PFSK-1 (cell line): ENCODE data around the gene TIMP3.

Experiments used
- FOXP2 ChIP-seq: optimal IDR thresholded peaks from 2 replicates; pipeline ENCODE3; 2011; ENCODE audit warnings: borderline replicate concordance, control low read depth, inconsistent platforms; ENCODE audit not compliant: insufficient read depth; ENCODE audit errors: extremely low read length, extremely low read depth
- POLR2AphosphoS5 ChIP-seq: IDR thresholded peaks from 2 replicates; pipeline ENCODE4 v1.6.1; 2012; ENCODE audit warnings: low read depth, mild to moderate bottlenecking, control low read depth, low read length, moderate library complexity
- SIN3A ChIP-seq: IDR thresholded peaks from 2 replicates; pipeline ENCODE4 v1.6.1; 2012; ENCODE audit warnings: mild to moderate bottlenecking, low read length, moderate library complexity, borderline replicate concordance; ENCODE audit not compliant: insufficient read depth
- TAF1 ChIP-seq: IDR thresholded peaks from 2 replicates; pipeline ENCODE4 v1.6.1; 2012; ENCODE audit warnings: low read length, control low read depth, borderline replicate concordance; ENCODE audit not compliant: insufficient read depth
- TF ChIP-seq, protein P1 (sequence below), 2 experiments: IDR thresholded peaks; 2 replicates each; pipeline versions ENCODE4 v1.6.1 to v1.8.0; 2011 to 2012; ENCODE audit warnings: low read depth in 2 of 2, low read length in 2 of 2, control low read depth in 1 of 2, inconsistent platforms in 1 of 2, mild to moderate bottlenecking in 1 of 2, moderate library complexity in 1 of 2; ENCODE audit not compliant: insufficient read depth in 1 of 2

TIMP3 gene

DNA sequence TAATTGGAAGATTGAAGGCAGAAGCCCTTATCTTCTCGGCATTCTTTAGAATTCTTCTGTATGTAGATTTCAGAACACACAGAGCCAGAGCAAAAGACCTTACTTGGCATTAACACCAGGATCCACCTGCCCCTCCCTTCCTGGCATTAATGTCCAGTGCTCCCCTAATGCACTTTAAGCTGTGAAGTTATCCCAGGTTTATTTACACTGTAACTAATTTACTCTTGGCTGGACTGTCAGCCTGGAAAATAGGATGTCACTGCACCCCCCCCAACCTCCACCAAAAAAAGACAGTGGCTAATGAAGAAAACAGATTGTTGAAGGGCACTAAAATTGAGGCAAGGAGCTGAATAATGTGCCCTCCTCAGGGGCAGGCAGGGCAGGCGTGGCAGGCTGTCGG, 30.1 kb downstream of the TIMP3 start:
- TF ChIP-seq SIN3A, result no peak

DNA sequence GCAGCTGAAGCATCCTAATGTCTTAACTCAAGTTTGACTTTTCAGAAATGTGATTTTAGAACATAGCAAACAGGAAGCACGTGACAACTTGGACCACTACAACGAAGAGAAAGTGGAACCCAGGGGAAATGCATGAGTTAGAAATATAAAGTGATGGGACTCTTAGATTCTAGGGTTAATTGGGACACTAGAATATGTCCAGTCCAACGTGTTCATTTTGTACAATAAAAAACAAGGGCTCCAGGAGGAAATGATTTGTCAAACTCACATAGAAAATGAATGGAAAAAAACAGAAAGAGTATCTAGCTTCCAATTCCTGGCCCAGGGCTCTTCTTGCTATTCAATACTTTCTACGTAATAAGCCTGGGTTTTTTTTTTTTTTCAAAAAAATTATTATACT, 30.7 kb downstream of the TIMP3 start:
- TF ChIP-seq SIN3A (no peak), TAF1 (no peak), POLR2AphosphoS5 (no peak), FOXP2 (no peak)
- TF ChIP-seq, protein P1, sequence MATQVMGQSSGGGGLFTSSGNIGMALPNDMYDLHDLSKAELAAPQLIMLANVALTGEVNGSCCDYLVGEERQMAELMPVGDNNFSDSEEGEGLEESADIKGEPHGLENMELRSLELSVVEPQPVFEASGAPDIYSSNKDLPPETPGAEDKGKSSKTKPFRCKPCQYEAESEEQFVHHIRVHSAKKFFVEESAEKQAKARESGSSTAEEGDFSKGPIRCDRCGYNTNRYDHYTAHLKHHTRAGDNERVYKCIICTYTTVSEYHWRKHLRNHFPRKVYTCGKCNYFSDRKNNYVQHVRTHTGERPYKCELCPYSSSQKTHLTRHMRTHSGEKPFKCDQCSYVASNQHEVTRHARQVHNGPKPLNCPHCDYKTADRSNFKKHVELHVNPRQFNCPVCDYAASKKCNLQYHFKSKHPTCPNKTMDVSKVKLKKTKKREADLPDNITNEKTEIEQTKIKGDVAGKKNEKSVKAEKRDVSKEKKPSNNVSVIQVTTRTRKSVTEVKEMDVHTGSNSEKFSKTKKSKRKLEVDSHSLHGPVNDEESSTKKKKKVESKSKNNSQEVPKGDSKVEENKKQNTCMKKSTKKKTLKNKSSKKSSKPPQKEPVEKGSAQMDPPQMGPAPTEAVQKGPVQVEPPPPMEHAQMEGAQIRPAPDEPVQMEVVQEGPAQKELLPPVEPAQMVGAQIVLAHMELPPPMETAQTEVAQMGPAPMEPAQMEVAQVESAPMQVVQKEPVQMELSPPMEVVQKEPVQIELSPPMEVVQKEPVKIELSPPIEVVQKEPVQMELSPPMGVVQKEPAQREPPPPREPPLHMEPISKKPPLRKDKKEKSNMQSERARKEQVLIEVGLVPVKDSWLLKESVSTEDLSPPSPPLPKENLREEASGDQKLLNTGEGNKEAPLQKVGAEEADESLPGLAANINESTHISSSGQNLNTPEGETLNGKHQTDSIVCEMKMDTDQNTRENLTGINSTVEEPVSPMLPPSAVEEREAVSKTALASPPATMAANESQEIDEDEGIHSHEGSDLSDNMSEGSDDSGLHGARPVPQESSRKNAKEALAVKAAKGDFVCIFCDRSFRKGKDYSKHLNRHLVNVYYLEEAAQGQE (IDR thresholded peaks at IDR 0.05; ENCODE audit: insufficient read depth in 1 of 2, low read depth in 2 of 2, low read length in 2 of 2), result no peak

DNA sequence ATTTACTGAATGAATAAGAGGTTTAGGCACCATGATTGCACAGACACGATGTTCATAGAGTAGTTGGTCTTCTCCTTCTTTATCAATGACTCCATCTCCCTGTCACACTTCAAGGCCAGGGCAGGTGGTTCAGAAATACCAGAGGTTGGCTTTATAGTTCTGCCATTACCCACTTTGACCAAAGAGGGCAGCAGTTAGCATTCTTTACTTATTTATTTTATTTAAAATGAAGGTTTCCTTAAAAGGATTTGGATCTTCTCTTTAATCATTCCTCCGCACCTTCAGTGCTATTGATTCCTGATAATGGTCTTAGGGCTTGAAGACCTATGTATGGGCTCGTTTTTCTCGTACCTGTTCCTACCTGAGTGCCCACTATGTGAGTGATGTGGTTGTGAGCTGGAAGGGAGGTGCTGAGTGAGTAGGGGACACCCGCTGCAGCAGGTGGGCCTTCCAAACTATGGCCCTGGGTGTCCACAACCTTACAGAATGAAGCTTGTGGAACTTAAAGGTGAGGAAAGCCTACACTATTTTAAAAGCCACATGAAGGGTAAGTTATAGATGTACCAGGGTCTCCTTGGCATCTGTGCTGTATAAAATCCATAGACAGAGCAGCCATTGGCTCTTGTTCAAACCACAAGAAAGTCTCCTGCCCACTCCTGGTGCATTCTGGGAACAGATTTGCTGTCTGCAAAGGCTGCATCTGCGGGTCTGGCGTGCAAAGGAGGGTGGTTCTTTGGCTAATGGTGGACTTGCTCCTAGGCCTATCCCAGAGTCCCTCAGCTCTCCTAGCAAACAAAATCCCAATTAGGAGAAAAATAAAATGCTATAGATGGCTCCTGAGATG, 35.0 kb downstream of the TIMP3 start:
- TF ChIP-seq POLR2AphosphoS5 (no peak), TAF1 (no peak), SIN3A (no peak), FOXP2 (no peak)
- TF ChIP-seq, protein P1 (IDR thresholded peaks at IDR 0.05; ENCODE audit: insufficient read depth in 1 of 2, low read depth in 2 of 2, low read length in 2 of 2), result no peak

DNA sequence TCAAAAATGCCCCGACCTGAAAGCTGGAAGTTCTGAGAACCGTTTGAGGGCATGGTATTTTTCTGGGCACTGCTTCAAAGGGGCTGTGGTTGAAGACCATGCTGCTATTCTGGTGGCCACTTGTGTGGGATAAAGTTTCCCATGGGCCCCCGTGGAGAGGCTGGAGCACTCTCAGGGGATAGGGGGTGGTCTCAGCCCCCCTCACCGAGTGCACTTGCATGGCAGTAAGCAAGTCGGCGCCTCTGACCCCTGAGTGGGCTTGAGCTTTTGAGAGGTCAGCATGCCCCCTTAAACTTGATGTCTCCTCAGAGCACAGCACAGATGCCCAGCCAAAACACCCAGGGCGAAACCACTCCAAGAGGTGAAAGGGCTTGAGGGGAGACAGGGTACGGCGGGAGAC, 35.6 kb downstream of the TIMP3 start:
- TF ChIP-seq SIN3A, result no peak
- TF ChIP-seq FOXP2, result no peak
- TF ChIP-seq TAF1, result no peak
- no peak for TF ChIP-seq POLR2AphosphoS5
- TF ChIP-seq, protein P1 (IDR thresholded peaks at IDR 0.05; ENCODE audit: insufficient read depth in 1 of 2, low read depth in 2 of 2, low read length in 2 of 2), result no peak

DNA sequence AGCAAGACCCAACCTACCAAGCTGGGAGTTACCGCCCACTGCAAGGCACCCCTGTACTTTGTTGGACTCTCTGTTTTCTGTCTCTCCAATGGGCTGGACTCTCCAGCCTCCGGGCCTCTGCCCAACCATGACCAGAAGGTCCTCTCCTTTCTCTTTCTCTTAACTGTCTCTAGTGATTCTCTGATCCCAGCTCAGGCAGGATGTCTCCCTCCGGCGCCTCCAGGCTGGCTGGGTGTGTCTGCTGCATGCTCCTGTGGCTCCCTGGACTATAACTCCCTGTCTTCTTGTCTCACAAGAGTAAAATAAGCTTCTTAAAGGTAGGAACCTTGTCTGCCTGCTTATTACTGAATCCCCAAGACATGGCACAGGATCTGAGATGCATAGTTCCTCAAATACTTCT, 36.3 kb downstream of the TIMP3 start:
- no peak for TF ChIP-seq POLR2AphosphoS5
- TF ChIP-seq, protein P1 (IDR thresholded peaks at IDR 0.05; ENCODE audit: insufficient read depth in 1 of 2, low read depth in 2 of 2, low read length in 2 of 2), result no peak
- no peak for TF ChIP-seq SIN3A
- no peak for TF ChIP-seq TAF1
- no peak for TF ChIP-seq FOXP2
